Measurements from ENCODE around the gene RIC1. TPM values are rescaled to one million over a fixed set of nuclear protein-coding genes. Genes with fewer than 3 reads are reported as not detected.
A peak's percentile ranks its signal among the peaks of the same experiment; 100 is the strongest.

RIC1 gene
- polyA plus RNA-seq, 3 donors = 13.4 to 36.4 (median 16.3) TPM

- Histone ChIP-seq H3K4me2 (replicated peaks; ENCODE audit: extremely low read depth, low read length, poor library complexity, severe bottlenecking) (no peak overlapping the region), H3K9ac (ENCODE audit: insufficient read depth, low read length, poor library complexity, severe bottlenecking) (no peak overlapping the region), H2AFZ (ENCODE audit: insufficient read depth, low read depth, low read length, poor library complexity, severe bottlenecking) (no peak overlapping the region), H3K36me3 (replicated peaks in 1 of 2; ENCODE audit: control insufficient read depth in 1 of 2, insufficient read depth in 2 of 2, low read length in 2 of 2) (peaks cover 2 to 4% of the 10 kb centered on the region in 2 donors), H3K4me3 (replicated peaks in 1 of 3; ENCODE audit: low read depth in 2 of 3, low read length in 3 of 3) (no peak overlapping the region), H3K27me3 (ENCODE audit: control insufficient read depth in 2 of 2, insufficient read depth in 2 of 2, low read length in 2 of 2) (no peaks in the 10 kb centered on the region), H3K27ac (ENCODE audit: low read depth in 1 of 2, low read length in 2 of 2) (no peak overlapping the region), H4K20me1 (ENCODE audit: insufficient read depth, low read length) (peaks cover 84% of the 10 kb centered on the region), H3K79me2 (ENCODE audit: insufficient read depth, low read length) (peaks cover 93% of the 10 kb centered on the region), H3K9me3 (replicated peaks in 1 of 2; ENCODE audit: control insufficient read depth in 1 of 2, insufficient read depth in 1 of 2, low read length in 2 of 2) (peaks cover 9 to 14% of the 10 kb centered on the region in 2 donors), H3K4me1 (ENCODE audit: control insufficient read depth in 1 of 2, insufficient read depth in 2 of 2, low read length in 2 of 2) (peaks cover 16 to 39% of the 10 kb centered on the region in 2 donors)
- WGBS (ENCODE audit: insufficient coverage) = no CpG with 5 or more reads among the region's 3 CpGs
- no peaks in the 10 kb centered on the region for H3K27me3 Mint-ChIP-seq (ENCODE audit: low read depth in 3 of 3)
- TF ChIP-seq, protein P1, sequence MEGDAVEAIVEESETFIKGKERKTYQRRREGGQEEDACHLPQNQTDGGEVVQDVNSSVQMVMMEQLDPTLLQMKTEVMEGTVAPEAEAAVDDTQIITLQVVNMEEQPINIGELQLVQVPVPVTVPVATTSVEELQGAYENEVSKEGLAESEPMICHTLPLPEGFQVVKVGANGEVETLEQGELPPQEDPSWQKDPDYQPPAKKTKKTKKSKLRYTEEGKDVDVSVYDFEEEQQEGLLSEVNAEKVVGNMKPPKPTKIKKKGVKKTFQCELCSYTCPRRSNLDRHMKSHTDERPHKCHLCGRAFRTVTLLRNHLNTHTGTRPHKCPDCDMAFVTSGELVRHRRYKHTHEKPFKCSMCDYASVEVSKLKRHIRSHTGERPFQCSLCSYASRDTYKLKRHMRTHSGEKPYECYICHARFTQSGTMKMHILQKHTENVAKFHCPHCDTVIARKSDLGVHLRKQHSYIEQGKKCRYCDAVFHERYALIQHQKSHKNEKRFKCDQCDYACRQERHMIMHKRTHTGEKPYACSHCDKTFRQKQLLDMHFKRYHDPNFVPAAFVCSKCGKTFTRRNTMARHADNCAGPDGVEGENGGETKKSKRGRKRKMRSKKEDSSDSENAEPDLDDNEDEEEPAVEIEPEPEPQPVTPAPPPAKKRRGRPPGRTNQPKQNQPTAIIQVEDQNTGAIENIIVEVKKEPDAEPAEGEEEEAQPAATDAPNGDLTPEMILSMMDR (IDR thresholded peaks at IDR 0.05) = no peak
- peaks cover 46% of the 10 kb centered on the region for H3K4me1 Mint-ChIP-seq
- H3K36me3 Mint-ChIP-seq = peaks cover 10 to 19% of the 10 kb centered on the region in 2 donors
- intact Hi-C loops (cut with micrococcal nuclease) = loop anchor here in 1 of 2 donors (10.0 kb wide), 1 partner anchor 838 kb away; the partner anchor contains the start of gene RCL1
- no peak overlapping the region for H3K4me3 Mint-ChIP-seq
- peaks cover 7 to 20% (median 14%) of the 10 kb centered on the region in 7 donors for H3K9me3 Mint-ChIP-seq
- no peak overlapping the region for H3K27ac Mint-ChIP-seq
- DNase-seq = no peak
These were observed 3.6 kb downstream of the RIC1 start for GRCh38 chr9:5632540-5632939.

- DNase-seq = peak in 2 of 3 donors; percentile 15 to 27
- H3K79me2 ChIP-seq (ENCODE audit: insufficient read depth, low read length) = peaks cover 97% of the 10 kb centered on the region
- H3K9me3 ChIP-seq (replicated peaks in 1 of 2; ENCODE audit: control insufficient read depth in 1 of 2, insufficient read depth in 1 of 2, low read length in 2 of 2) = peaks cover 14 to 15% of the 10 kb centered on the region in 2 donors
- peaks cover 5 to 6% of the 10 kb centered on the region in 2 donors for H3K36me3 ChIP-seq (replicated peaks in 1 of 2; ENCODE audit: control insufficient read depth in 1 of 2, insufficient read depth in 2 of 2, low read length in 2 of 2)
- Mint-ChIP-seq H3K9me3 (peaks cover 14 to 24% (median 20%) of the 10 kb centered on the region in 7 donors), H3K36me3 (peaks cover 17 to 23% of the 10 kb centered on the region in 2 donors), H3K4me1 (peaks cover 40% of the 10 kb centered on the region), H3K4me3 (no peak overlapping the region), H3K27ac (peak overlapping the region in 1 of 7 donors; percentile 36), H3K27me3 (ENCODE audit: low read depth in 3 of 3) (no peaks in the 10 kb centered on the region)
- no peaks in the 10 kb centered on the region for H3K27me3 ChIP-seq (ENCODE audit: control insufficient read depth in 2 of 2, insufficient read depth in 2 of 2, low read length in 2 of 2)
- no peak overlapping the region for H3K4me2 ChIP-seq (replicated peaks; ENCODE audit: extremely low read depth, low read length, poor library complexity, severe bottlenecking)
- H3K9ac ChIP-seq (ENCODE audit: insufficient read depth, low read length, poor library complexity, severe bottlenecking) = no peak overlapping the region
- no CpG with 5 or more reads among the region's 2 CpGs for WGBS (ENCODE audit: insufficient coverage)
- H3K4me3 ChIP-seq (replicated peaks in 1 of 3; ENCODE audit: low read depth in 2 of 3, low read length in 3 of 3) = no peak overlapping the region
- peaks cover 12 to 34% of the 10 kb centered on the region in 2 donors for H3K4me1 ChIP-seq (ENCODE audit: control insufficient read depth in 1 of 2, insufficient read depth in 2 of 2, low read length in 2 of 2)
- TF ChIP-seq, protein P1 (IDR thresholded peaks at IDR 0.05) = no peak
- no peak overlapping the region for H3K27ac ChIP-seq (ENCODE audit: low read depth in 1 of 2, low read length in 2 of 2)
- no peak overlapping the region for H2AFZ ChIP-seq (ENCODE audit: insufficient read depth, low read depth, low read length, poor library complexity, severe bottlenecking)
- peaks cover 91% of the 10 kb centered on the region for H4K20me1 ChIP-seq (ENCODE audit: insufficient read depth, low read length)
- intact Hi-C loops (cut with micrococcal nuclease) = loop anchor here in 1 of 2 donors (10.0 kb wide), 1 partner anchor 838 kb away; the partner anchor contains the start of gene RCL1
These were observed 4.3 kb downstream of the RIC1 start for GRCh38 chr9:5633243-5633642.
